GM21717 (cell line): Measurements from ENCODE around the gene ZSCAN5A.
"Not testable (repeated sequence)": the region's sequence is repeated elsewhere in the genome, so short reads cannot be mapped to it uniquely, and the experiment has no call there.

Source experiments
- ATAC-seq: cut with Tn5 transposase; IDR thresholded peaks from one replicate; pipeline ENCODE4 v1.9.1; 2021; ENCODE audit warnings: mild to moderate bottlenecking, moderate library complexity; ENCODE audit not compliant: unreplicated experiment

ZSCAN5A gene

GRCh38 chr19:56314381-56315076 lies at the start of gene ZSCAN5A:
Gene ZSCAN5A, minus strand, starts transcription at chr19:56314839. Its CDS starts 89,793 bp downstream, at chr19:56225046.
- ATAC-seq: peak; percentile 74

- no peak for ATAC-seq
Observed at GRCh38 chr19:56360841-56361240, 46.2 kb upstream of the ZSCAN5A start.

- no peak for ATAC-seq
Observed at GRCh38 chr19:56356944-56357343, 42.3 kb upstream of the ZSCAN5A start.

GRCh38 chr19:56355517-56355916 lies 40.9 kb upstream of the ZSCAN5A start:
- no peak for ATAC-seq

GRCh38 chr19:56351208-56351607 lies 36.6 kb upstream of the ZSCAN5A start:
- ATAC-seq: no peak

- no peak for ATAC-seq
Observed at GRCh38 chr19:56350416-56351045, 35.9 kb upstream of the ZSCAN5A start.

- no peak for ATAC-seq
Observed at GRCh38 chr19:56348289-56348877, 33.7 kb upstream of the ZSCAN5A start.

- no peak for ATAC-seq
Observed at GRCh38 chr19:56347163-56347778, 32.6 kb upstream of the ZSCAN5A start.

GRCh38 chr19:56341948-56342347 lies 27.3 kb upstream of the ZSCAN5A start:
- no peak for ATAC-seq

- not testable (repeated sequence) for ATAC-seq
Observed at GRCh38 chr19:56339031-56339430, 24.4 kb upstream of the ZSCAN5A start.

GRCh38 chr19:56337077-56337476 lies 22.4 kb upstream of the ZSCAN5A start:
- not testable (repeated sequence) for ATAC-seq

GRCh38 chr19:56335371-56335770 lies 20.7 kb upstream of the ZSCAN5A start:
- ATAC-seq: not testable (repeated sequence)

GRCh38 chr19:56333506-56333905 lies 18.9 kb upstream of the ZSCAN5A start:
- ATAC-seq: no peak

GRCh38 chr19:56332695-56333094 lies 18.1 kb upstream of the ZSCAN5A start:
- no peak for ATAC-seq

GRCh38 chr19:56324436-56324835 lies 9.8 kb upstream of the ZSCAN5A start:
- no peak for ATAC-seq

GRCh38 chr19:56321989-56322440 lies 7.4 kb upstream of the ZSCAN5A start:
- ATAC-seq: no peak

- ATAC-seq: no peak
Observed at GRCh38 chr19:56321254-56321988, 6.8 kb upstream of the ZSCAN5A start.

GRCh38 chr19:56319991-56320390 lies 5.4 kb upstream of the ZSCAN5A start:
- ATAC-seq: no peak

- no peak for ATAC-seq
Observed at GRCh38 chr19:56317749-56318148, 3.1 kb upstream of the ZSCAN5A start.

- no peak for ATAC-seq
Observed at GRCh38 chr19:56316728-56317127, 2.1 kb upstream of the ZSCAN5A start.
